Measurements from ENCODE around the gene SLC34A2.

DNA sequence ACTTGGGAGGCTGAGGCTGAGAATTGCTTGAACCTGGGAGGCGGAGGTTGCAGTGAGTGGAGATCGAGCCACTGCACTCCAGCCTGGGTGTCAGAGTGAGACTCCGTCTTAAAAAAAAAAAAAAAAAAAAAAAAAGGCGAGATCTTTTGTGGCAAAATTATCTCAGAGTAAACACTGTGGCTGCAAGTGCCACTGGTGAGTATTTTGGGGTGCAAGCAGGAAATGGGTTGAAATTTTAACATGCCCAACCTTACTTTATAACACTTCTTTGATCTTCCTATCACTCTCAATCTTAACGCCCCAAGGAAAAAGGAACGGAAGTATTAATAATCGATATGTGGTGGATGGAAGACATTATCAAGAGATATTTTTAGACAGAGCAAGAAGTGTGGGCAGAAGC lies 32.1 kb downstream of the SLC34A2 start:
- TF ChIP-seq, protein P1, sequence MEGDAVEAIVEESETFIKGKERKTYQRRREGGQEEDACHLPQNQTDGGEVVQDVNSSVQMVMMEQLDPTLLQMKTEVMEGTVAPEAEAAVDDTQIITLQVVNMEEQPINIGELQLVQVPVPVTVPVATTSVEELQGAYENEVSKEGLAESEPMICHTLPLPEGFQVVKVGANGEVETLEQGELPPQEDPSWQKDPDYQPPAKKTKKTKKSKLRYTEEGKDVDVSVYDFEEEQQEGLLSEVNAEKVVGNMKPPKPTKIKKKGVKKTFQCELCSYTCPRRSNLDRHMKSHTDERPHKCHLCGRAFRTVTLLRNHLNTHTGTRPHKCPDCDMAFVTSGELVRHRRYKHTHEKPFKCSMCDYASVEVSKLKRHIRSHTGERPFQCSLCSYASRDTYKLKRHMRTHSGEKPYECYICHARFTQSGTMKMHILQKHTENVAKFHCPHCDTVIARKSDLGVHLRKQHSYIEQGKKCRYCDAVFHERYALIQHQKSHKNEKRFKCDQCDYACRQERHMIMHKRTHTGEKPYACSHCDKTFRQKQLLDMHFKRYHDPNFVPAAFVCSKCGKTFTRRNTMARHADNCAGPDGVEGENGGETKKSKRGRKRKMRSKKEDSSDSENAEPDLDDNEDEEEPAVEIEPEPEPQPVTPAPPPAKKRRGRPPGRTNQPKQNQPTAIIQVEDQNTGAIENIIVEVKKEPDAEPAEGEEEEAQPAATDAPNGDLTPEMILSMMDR (IDR thresholded peaks at IDR 0.05; ENCODE audit: insufficient read depth, low read length, poor library complexity, severe bottlenecking), result no peak
- no peak for TF ChIP-seq EZH2phosphoT487 (conservative IDR thresholded peaks at IDR 0.05; ENCODE audit: low read length)
